ENCODE results near the gene CTAG2.
"Not testable (repeated sequence)": the region's sequence is repeated elsewhere in the genome, so short reads cannot be mapped to it uniquely, and the experiment has no call there.

CTAG2 gene

DNA sequence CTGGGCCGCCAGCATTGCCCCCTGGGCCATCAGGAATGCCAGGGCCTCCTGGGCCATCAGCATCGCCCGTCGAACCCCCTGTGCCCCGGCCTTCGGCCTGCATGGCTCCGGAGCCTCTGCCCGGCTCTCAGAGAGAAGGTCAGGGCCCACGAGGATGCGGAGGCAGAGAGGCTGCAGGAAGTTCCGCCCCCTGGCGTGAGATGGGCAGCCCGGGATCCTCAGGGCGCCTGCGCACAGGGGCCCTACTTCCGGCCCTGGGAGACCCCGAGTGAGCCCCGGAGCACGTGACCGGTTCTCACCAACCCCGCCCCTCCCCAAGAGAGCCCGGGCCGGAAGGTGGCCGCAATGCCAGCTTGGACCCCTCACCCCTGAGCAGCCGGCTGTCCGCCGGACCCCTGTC lies at the start of gene CTAG2:
Gene CTAG2 (minus strand): TSS at position 167 of the 400 bp plus-strand sequence. CDS start 64 bp downstream, at position 103.
- not testable (repeated sequence) for DNase-seq

DNA sequence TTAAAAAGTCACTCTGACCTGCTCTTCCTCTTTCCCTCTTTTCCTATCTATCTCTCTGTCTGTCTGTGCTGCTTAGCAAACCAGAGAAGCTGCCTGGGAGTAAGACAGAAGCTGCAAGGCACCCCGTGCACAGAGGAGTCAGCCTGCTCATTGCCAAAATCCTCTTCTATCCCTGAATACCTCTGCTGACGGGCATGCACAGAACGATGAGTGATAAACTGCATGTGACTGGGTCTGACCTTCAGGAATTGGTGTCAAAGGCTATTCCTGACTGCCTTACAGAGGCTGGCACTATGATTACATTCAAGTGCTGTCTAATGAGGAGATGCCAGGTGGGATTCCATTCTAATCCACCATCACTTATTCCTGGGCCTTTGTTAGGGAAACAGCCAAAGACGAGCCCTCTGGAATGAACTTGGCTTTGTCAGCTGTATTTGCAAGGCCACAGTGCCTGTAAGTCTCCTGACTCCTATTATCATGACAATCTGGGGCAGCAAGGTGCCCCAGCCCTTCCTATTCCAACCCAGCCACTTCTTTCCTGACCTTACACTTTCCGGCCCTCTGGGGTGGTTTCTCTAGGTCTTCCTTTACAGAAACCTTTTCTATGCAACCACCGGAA lies 45.4 kb upstream of the CTAG2 start:
- no peak for DNase-seq

DNA sequence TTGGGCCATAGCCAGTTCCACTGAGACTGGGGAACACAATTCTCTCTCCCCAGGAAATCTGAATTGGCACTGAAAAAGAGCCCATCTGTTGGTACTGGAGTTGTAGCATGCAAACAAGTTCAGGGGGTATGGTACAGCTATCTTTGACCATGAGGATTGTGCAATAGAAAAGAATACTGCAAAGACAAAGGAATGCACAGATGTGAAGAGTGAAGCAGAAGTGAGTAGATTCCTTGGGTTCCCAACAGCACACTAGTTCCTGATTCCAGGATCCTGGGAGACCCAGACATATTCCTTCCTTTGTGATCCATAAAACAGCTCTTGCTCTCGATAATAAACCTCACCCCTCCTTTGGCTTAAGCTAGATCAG lies 43.3 kb upstream of the CTAG2 start:
- no peak for DNase-seq

DNA sequence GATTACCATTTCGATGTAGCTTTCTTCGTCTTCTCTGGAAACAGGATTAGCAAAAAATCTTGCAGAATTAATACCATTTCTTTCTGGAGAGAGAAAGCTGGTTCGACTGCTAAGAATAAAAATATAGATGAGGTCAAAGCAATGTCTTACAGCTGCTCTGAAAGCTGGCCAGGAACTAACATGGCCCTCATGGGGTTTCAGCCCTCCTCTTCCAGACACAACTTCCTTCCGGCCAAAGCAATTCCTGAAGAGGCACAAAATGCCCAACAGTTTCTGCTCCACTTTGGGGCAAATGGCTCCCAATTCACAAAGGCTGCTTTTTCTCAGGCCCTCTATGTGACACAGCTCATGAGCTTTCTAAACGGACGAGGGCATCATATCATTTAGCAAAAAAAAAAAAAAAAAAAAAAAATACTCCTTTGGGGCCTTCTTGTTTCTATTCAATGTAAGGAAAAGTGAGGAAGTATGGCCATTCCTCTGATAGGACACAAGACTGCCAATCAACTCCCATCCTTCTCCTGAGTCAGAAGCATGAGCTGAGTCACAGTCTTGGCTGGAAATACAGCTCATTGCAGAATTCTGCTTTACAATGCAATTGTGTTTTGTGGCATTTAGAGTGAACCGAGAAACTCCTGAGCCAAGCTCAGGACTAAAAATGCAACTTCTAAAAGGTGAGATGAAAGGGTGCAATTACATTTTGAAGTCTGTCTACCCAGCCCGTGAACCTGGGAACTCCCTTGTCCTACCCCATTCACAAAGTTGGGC lies 42.7 kb upstream of the CTAG2 start:
- no peak for DNase-seq

DNA sequence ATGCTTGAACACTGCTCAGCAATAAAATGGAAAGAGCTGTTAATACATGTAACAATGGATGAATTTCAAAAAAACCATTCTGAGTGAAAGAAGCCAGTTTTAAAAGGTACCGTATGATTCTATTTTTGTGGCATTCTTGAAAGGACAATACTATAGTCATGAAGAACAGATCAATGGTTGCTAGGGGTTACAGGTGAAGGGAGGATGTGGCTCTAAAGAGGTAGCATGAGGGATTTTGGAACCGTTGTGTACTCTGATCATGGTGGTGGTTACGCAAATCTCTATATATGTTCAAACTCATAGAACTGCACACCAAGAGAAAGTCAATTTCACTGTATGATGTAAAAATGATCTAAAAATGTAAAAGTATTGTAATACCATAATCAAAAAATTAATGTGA lies 40.0 kb upstream of the CTAG2 start:
- no peak for DNase-seq

DNA sequence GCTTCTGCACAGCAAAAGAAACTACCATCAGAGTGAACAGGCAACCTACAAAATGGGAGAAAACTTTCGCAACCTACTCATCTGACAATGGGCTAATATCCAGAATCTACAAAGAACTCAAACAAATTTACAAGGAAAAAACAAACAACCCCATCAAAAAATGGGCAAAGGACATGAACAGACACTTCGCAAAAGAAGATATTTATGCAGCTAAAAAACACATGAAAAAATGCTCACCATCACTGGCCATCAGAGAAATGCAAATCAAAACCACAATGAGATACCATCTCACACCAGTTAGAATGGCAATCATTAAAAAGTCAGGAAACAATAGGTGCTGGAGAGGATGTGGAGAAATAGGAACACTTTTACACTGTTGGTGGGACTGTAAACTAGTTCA lies 37.1 kb upstream of the CTAG2 start:
- not testable (repeated sequence) for DNase-seq

DNA sequence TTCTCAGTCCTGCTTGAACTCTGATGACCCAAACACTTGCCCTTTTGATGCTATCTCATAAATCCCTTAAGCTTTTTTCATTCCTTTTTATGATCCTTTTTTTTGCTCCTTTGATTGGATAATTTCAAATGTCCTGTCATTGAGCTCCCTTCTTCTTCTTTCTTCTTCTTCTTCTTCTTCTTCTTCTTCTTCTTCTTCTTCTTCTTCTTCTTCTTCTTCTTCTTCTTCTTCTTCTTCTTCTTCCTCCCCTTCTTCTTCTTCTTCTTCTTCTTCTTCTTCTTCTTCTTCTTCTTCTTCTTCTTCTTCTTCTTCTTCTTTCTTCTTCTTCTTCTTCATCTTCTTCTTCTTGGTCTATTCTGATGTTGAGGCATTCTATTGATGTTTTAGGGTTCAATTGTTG lies 18.7 kb upstream of the CTAG2 start:
- DNase-seq = not testable (repeated sequence)

DNA sequence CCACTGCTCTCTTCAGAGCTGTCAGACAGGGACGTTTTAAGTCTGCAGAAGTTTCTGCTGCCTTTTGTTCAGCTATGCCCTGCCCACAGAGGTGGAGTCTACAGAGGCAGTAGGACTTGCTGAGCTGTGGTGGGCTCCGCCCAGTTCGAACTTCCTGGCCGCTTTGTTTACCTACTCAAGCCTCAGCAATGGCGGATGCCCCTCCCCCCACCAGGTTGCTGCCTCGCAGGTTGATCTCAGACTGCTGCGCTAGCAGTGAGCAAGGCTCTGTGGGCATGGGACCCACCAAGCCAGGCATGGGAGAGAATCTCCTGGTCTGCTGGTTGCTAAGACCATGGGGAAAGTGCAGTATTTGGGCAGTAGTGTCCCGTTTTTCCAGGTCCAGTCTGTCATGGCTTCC lies 17.5 kb upstream of the CTAG2 start:
- not testable (repeated sequence) for DNase-seq

DNA sequence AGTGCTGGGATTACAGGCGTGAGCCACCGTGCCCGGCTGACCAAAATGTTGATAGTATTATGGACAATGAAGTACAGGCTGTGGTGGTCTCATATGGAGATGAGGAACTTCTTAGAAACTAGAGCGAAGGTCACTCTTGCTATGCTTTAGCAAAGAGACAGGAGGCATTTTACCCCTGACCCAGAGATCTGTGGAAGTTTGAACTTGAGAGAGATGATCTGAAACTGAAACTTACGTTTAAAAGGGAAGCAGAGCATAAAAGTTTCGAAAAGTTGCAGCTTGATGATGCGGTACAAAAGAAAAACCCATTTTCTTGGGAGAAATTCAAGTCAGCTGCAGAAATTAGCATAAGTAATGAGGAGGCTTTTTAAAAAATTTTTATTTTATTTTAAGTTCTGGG lies 8.5 kb upstream of the CTAG2 start:
- no peak for DNase-seq

DNA sequence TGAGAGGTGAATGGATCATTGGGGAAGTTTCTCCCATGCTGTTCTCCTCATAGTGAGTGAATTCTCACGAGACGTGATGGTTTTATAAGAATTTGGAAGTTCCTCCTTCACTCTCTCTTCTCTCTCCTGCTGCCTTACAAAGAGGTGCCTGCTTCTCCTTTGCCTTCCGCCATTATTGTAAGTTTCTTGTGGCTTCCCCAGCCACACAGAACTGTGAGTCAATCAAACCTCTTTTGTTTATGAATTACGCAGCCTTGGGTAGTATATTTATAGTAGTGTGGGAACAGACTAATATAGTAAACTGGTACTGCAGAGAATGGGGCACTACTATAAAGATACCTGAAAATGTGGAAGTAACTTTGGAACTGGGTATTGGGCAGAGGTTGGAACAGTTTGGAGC lies 7.8 kb upstream of the CTAG2 start:
- no peak for DNase-seq

DNA sequence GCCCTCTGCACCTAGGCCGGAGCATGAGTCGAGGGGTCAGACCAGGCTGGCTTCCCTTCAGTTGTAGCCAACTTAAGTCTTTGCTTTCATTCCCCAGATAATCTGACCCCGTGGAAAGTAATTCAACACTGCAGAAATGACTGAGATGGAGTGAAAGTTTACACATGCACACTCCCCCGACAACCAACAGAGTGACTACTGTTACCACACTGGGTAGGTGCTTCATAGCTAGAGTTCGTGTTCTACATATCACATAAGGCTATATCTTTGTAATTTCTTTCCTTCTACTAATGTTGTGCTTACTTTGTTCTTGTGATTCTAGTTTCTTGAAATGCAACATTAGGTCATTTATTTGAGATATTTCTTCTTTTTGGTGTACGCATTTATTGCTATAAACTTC lies 7.2 kb upstream of the CTAG2 start:
- DNase-seq = no peak

DNA sequence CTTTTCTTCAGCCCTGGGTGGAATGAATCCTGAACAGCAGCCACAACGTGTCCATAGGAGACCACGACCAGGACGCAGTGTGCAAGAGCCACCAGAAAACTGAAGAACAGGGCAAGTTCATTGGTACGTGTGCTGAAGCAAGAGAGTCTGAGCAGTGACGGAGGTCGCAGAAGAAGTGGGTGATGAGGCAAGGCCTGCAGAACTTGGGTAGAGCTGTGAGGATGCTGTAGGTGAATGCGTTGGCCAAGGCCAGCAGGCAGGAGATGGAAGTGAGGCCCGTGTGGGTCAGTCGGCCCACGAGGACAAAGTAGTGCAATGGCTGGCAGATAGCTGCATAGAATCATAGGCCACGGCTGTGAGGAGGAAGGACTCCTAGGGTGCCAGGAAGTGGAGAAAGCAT lies 5.6 kb upstream of the CTAG2 start:
- DNase-seq = no peak

DNA sequence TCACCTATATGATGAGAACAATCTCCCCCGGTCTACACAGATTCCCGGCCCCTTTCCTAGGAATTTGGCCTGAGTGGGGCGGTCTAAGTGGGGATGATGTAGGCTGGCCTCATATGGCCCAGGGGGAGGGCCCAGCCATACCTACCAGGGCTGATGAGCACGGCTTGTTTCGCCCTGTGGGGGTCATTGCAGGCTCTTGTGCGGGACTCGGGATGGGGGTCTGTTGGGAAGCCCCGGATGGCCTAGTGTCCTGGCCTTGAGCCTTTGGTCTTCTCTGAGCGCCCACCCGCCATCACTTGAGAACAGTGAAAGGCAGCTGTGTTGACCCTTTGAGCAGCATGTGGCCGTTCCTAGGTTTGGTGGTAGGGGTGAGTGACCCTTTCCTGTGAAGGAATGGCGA lies 4.8 kb upstream of the CTAG2 start:
- DNase-seq = no peak

DNA sequence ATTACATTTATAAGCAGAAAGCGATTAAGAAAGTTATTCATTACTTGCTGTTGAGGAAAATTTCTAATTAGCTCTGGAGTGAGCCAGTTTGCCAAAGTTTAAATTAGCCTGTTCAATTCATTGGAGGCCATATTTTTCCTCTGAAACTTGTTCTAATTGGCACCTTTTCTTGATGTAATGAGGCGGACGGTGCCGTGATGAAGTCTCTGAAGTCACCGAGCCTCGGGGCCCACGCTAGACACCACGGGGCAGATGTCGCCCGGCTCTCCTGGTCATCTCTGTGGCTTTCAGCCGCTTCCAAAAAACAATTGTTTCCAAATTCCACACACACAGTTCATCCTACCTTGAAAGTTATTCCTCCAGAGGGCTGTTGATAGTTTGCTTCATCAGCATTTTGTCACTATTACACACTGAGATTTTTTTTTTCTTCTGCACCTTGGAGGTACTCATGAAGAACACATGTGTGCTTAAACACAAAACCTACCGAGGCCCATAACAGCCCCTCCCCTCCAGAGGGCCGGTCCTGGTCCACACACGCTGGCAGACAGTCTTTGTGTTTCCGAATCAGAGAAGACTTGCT lies 3.9 kb upstream of the CTAG2 start:
- DNase-seq = no peak

DNA sequence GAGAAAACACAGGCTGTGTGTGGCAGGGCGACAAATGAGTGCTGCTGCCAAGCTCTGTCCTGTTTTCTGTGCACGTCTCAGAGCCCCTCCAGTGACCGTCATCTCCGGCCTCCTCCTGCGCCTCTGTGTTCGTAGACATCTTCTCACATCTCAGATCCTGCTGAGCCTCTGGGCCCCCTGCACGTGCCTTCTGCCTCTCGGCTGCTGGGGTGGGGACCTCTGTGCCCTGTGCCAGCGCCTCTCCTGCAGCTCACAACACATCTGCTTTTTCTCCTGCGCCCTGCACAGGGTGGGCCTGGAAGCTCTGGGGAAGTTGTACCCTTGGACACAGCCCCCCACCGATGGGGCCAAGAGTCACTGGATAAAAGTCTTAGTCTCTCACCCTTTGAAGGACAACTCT lies 2.4 kb upstream of the CTAG2 start:
- no peak for DNase-seq

DNA sequence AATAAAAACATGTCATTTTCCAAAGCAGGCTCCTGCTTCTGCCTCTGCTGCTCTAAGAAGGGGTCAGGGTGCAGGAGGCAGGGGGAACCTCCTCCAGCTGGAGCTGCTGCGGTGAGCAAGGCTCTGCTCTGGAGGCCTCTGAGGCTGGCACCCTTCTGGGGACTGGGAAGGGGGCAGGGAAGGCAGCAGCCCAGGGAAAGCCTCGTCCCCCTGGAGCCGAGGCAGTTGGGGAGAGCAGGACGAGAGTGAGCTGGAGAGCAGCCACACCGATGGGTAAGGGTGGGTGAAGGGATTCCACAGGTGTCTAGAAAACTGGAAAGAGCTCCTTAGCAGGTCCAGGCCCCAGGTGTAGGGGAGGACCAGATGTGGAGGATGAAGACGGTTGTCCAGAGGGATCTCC lies 2.0 kb upstream of the CTAG2 start:
- no peak for DNase-seq

DNA sequence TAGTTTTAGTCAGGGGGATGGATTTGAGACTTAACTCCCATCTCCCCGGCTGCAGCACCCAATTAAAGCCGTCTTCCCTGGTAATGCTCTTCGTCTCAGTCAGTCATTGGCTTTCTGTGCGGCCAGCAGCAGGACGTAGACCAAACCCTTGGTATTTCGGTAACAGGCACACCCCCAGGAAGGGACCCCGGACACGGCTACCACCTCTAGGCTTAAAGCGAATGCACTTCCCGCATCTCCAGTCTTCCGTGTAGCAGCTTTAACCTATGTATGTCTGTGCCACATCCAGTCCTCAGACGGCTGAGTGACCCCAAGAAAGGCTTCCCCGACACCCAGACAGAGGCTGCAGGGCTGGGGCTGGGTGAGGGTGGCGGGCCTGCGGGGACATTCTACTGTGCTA lies 1.5 kb upstream of the CTAG2 start:
- no peak for DNase-seq

DNA sequence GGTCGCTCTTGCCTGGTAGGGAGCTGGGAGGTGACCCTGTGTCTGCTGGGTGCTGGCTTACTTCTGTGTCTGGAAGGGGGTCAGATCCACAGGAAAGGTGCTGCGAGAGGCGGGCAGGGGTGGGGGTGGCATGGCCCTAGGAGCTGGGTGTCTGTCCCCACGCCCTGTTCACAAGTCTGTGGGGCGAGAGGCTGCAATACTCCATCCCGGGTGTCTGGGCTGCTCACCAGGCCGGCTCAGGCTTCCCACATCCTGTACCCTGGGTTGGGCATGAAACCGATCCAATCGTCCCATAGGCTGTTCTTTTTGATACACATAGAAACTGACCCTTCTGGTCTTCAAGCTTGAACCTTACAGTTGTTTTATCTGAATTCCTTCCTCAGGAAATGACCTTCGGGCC lies 993 bp upstream of the CTAG2 start:
- DNase-seq = no peak

DNA sequence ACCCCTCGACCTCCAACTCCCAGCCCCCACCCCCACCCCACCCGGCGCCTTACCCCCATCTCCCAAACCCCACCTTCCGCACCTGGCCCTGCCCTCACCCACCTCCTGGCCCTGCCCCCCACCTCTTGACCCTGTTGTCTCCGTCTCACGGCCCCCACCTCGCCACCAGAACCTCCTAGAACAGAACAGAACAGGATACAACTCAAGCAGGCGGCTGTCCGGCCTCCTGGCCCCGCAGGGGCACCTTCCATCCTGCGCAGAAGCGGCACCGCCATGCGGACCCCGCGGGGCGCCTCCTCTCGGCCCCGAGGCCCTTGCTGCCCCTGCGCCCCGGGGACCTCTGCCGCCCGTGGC lies 354 bp downstream of the CTAG2 start:
- no peak for DNase-seq

DNA sequence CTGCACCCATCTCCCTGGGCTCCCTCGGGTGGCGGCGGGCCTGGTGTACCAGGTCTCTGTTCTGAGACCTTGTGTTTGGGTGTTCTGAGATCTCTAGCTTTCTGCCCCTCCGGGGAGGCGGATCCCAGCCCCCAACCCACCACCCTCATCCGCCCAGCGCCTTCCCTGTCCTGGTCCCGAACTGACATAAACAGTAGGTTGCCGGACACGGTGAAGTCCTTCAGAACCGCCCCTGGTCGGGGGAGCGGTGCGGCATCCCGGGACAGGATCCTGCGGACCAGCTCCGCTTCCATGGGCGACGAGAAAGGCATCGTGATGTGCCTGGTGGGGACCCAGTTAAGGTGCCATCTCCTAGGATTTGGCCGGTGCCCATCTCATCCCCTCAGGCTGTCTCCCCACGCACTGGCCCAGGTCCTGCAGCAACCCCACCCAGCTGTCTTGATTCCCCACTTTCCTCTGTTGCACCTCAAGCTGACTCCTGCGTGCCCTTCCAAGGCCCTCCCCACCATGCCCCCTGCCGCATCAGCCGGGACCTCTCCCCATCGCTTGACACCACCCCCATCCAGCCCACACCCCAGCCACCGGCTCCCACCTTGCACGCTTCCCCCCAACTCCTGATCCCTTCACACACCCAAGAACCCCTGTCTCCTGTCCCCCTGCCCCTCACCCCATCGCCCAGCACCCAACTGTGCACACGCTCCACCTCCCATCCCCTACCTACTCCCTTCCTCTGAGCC lies 900 bp downstream of the CTAG2 start:
- no peak for DNase-seq

DNA sequence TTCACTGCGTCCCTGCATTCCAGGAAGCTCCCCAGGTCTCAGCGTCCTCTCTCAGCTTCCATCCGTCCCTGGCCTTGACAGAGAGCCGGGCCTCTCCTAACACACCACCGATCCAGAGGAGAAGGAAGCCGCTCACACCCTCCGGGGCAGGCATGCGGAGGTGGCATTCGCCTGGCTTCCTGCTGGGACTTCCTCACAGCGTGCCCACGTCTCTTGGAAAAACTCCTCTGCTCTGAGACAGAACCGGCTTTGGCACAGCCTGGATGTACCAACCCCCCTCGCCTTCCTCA lies 3.2 kb downstream of the CTAG2 start:
- DNase-seq = no peak

DNA sequence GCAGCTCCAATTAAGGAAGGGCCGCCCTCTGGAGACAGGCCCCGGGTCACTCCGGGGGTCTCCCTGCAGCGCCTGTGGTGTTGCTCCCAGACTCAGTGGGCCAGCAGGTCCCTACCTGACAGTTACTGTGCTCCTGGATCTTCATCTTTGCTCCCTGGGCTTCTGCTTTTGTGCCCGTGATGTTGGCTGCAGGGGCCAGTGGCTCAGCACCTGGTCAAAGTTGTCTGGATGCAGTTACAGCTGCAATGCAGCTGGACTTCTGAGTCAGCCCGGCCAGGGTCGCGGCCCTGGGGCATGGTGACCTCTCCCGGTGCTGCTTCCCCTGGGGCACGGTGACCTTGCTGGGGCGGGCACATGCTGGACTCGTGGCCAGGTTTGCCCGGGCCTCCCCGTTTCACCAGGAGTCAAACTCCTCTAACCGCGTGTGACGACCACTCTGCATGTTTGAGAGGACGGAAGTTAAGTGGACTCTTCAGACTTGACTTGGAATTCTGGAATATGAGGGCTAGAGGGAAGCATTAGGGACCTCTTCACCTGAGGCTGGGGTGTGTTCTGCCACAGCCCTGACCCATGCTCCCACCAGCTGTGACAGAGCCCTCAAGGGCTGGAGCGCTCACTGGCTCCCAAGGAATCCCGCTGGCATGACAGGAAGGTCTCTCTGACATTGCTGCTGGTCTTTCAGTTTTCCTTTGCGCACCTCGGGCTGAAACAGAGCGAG lies 3.7 kb downstream of the CTAG2 start:
- DNase-seq = no peak

DNA sequence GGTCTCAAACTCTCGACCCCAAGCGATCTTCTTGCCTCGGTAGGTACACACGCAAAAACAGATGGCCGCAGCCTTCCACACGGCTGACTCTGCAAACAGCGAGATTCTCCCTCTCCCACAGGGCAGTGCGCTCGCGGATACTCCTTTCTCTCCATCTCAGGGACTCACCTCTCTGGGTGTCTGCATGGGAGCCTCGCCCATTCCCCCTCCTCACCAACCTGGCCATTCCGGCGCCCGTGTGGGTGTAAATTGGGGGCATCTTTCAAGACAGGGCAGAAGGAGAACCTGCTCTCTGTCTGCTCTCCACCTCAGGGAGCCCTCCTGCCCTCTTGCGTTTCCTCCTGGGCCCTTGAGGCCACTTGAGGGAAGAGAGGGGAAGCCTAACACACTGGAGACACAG lies 4.4 kb downstream of the CTAG2 start:
- DNase-seq = no peak

Measured in cortex of kidney (tissue), 1 donor.